ENCODE results near the gene TRAPPC2. TPM values are rescaled to one million over a fixed set of nuclear protein-coding genes. Genes with fewer than 3 reads are reported as not detected.

The TRAPPC2 gene
- total RNA-seq (2022; extraction: Qiagen RNA extraction; ENCODE audit: low read depth), result 6.6 to 10.1 TPM (median 8.1 TPM) in 5 replicates

DNA sequence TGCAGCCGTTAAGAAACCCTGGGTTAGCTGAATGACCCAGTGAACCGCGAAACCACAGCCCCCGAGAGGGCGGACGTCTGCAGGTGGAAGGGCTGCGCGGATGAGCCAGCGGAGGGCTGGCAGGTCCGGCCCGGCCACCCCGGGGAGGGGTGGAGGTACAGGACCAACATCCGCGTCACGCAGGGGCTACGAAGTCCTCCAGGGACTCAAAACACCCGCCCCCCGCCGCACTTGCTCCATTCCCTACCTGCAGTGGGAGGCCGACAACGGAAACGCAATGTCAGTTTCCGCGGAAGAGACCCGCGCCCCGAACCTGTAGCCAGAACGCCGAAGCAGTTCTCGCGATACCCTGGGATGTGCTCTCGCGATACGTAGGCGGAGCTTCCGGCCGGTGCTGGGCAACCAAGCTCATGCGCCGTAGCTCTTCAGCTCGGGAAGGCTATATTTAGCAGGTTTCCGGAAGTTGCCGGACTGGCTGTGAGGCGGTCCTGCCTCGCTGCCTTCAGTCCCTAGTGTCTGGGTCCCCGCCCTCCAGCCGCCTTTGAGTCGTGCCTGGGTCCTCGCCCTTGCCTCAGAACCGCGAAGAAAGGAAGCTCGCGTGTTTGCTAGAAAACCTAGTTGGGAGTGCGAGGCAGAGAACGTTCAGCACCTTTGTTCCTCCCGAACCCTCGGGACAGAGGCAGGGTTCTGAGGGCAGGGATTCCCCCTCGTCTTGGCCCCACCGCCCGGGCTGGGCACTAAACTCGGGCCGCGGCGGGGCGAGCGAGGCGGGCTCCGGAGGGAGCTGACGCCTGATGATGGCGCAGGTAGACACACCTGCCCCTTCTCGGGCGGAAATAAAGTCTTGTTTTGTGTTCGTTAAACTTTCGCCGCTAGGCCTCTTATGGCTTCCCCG, at the start of gene TRAPPC2, which contains the start of gene OFD1:
TSS of gene TRAPPC2 (minus strand) at position 343 of the 895 bp plus-strand sequence. CDS start 14,657 bp downstream, outside the sequence.
TSS of gene OFD1 (plus strand) at position 471 of the 895 bp plus-strand sequence. CDS start at position 795, 324 bp downstream.

DNA sequence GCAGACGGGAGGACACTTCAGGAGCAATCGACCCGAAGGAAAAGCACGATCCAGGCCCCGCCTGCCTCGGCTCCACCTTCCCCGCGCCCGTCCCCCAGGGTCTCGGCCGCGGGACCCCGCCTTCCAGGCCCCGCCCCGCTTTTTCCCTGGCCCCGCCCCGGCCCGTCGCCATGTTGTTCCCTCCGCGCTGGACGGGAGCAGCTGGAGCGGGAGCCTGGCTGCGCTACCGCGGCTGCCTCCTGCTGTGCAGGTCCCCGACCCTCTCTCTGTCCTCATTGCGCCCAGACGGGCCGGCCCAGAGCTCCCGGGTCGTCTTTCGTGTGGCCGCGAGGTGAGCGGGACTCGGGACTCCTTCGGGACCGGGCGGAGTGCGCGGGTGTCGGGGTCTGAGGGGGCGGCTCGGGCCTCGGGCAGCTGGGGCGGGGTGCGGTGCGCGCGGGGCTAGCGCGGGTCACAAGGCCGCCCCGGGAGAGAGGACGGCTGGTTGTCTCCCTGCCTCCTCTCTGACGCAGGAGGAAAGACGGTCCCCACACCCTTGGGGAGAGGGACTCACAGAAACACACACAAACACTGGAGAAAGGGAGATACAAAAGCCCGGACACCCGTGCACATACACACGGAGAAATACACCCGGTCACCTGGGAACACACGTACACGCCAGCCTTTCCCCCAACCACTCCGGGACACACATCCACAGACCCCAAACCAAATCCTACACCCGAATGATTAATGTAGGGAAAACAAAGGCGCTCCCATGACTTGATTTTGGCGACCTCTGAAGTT, 45.3 kb downstream of the TRAPPC2 start, which contains the start of gene RAB9A:
TSS of gene RAB9A (plus strand) at position 171 of the 783 bp plus-strand sequence. CDS start 19,619 bp downstream, outside the sequence.

Other genes with a start within 250 kb of the TRAPPC2 start
- gene EGFL6, start 165.0 kb downstream of the TRAPPC2 start, total RNA-seq (2022; extraction: Qiagen RNA extraction; ENCODE audit: low read depth), result not detected in 5 replicates
- 0.40 to 1.1 TPM (median 0.82 TPM) in 5 replicates for gene TCEANC, start 81.5 kb downstream of the TRAPPC2 start, total RNA-seq (2022; extraction: Qiagen RNA extraction; ENCODE audit: low read depth)
- 27.5 to 33.6 TPM (median 31.1 TPM) in 5 replicates for gene RAB9A, start 45.5 kb downstream of the TRAPPC2 start, total RNA-seq (2022; extraction: Qiagen RNA extraction; ENCODE audit: low read depth)
- 9.9 to 17.2 TPM (median 11.7 TPM) in 5 replicates for gene OFD1, start 128 bp upstream of the TRAPPC2 start, total RNA-seq (2022; extraction: Qiagen RNA extraction; ENCODE audit: low read depth)
- gene GPM6B, start 82.5 kb upstream of the TRAPPC2 start, total RNA-seq (2022; extraction: Qiagen RNA extraction; ENCODE audit: low read depth), result 0.04 to 0.11 TPM in 2 of 5 replicates, not detected in the others

Measured in A549 treated with ZK216348 at 1 μM for 4 hours (cell line).